ENCODE data around the gene PRR35.

Gene PRR35

GRCh38 chr16:546909-547770 is 13.1 kb upstream of the PRR35 start:
- ChIA-PET POLR2A (no interaction called here), CTCF (no interaction called here)
- peak; percentile 66 for DNase-seq (ENCODE audit: extremely low spot score)
- no peak for TF ChIP-seq ZNF384 (IDR thresholded peaks at IDR 0.05)
- TF ChIP-seq ARNT (IDR thresholded peaks at IDR 0.05): no peak
- TF ChIP-seq PKNOX1 (IDR thresholded peaks at IDR 0.05): no peak; the same call in 1 of the 2 replicates
- no peak for TF ChIP-seq BHLHE40 (IDR thresholded peaks at IDR 0.05; ENCODE audit: borderline replicate concordance)
- TF ChIP-seq TARDBP (IDR thresholded peaks at IDR 0.05): no peak
- no peak for TF ChIP-seq FOXK2 (IDR thresholded peaks at IDR 0.05)
- TF ChIP-seq LEF1 (IDR thresholded peaks at IDR 0.05; ENCODE audit: borderline replicate concordance): no peak
- no peak for TF ChIP-seq FOXM1 (IDR thresholded peaks at IDR 0.05; ENCODE audit: borderline replicate concordance)
- no peak for TF ChIP-seq ELF4 (IDR thresholded peaks at IDR 0.05)
- no peak for TF ChIP-seq SUZ12 (IDR thresholded peaks at IDR 0.05)
- no peak for TF ChIP-seq NFRKB (IDR thresholded peaks at IDR 0.05)
- no peak for TF ChIP-seq SP1 (IDR thresholded peaks at IDR 0.05)
- no peak for TF ChIP-seq FOXA1 (IDR thresholded peaks at IDR 0.05)
- TF ChIP-seq HDGF (IDR thresholded peaks at IDR 0.05; ENCODE audit: borderline replicate concordance): no peak
- no peak for TF ChIP-seq CTBP1 (IDR thresholded peaks at IDR 0.05; ENCODE audit: borderline replicate concordance)

GRCh38 chr16:548586-548985 is 11.6 kb upstream of the PRR35 start:
- POLR2A ChIA-PET: no interaction called here
- DNase-seq (ENCODE audit: extremely low spot score): no peak
- CTCF ChIA-PET: no interaction called here
- no peak for TF ChIP-seq BHLHE40 (IDR thresholded peaks at IDR 0.05; ENCODE audit: borderline replicate concordance)
- TF ChIP-seq SP1 (IDR thresholded peaks at IDR 0.05): no peak
- no peak for TF ChIP-seq SUZ12 (IDR thresholded peaks at IDR 0.05)
- no peak for TF ChIP-seq FOXA1 (IDR thresholded peaks at IDR 0.05)
- TF ChIP-seq PKNOX1 (IDR thresholded peaks at IDR 0.05): no peak
- no peak for TF ChIP-seq TARDBP (IDR thresholded peaks at IDR 0.05)

- CTCF ChIA-PET: no interaction called here
- DNase-seq (ENCODE audit: extremely low spot score): no peak
- TF ChIP-seq ZNF384 (IDR thresholded peaks at IDR 0.05) (no peak), PKNOX1 (IDR thresholded peaks at IDR 0.05) (no peak), FOXM1 (IDR thresholded peaks at IDR 0.05; ENCODE audit: borderline replicate concordance) (no peak), SP1 (IDR thresholded peaks at IDR 0.05) (no peak), CTBP1 (IDR thresholded peaks at IDR 0.05; ENCODE audit: borderline replicate concordance) (no peak), NFRKB (IDR thresholded peaks at IDR 0.05) (no peak), TARDBP (IDR thresholded peaks at IDR 0.05) (no peak), BHLHE40 (IDR thresholded peaks at IDR 0.05; ENCODE audit: borderline replicate concordance) (no peak), SUZ12 (IDR thresholded peaks at IDR 0.05) (no peak), HDGF (IDR thresholded peaks at IDR 0.05; ENCODE audit: borderline replicate concordance) (no peak), L3MBTL2 (conservative IDR thresholded peaks at IDR 0.05) (no peak), FOXA1 (IDR thresholded peaks at IDR 0.05) (no peak), LEF1 (IDR thresholded peaks at IDR 0.05; ENCODE audit: borderline replicate concordance) (no peak)
- POLR2A ChIA-PET: no interaction called here
These were observed 10.5 kb upstream of the PRR35 start for GRCh38 chr16:549544-550263.

- TF ChIP-seq ELF4 (IDR thresholded peaks at IDR 0.05): no peak
- no peak for TF ChIP-seq SUZ12 (IDR thresholded peaks at IDR 0.05)
- no peak for TF ChIP-seq HDGF (IDR thresholded peaks at IDR 0.05; ENCODE audit: borderline replicate concordance)
- no peak for TF ChIP-seq ARNT (IDR thresholded peaks at IDR 0.05)
- TF ChIP-seq FOXM1 (IDR thresholded peaks at IDR 0.05; ENCODE audit: borderline replicate concordance): no peak
- no peak for TF ChIP-seq FOXK2 (IDR thresholded peaks at IDR 0.05)
- TF ChIP-seq BHLHE40 (IDR thresholded peaks at IDR 0.05; ENCODE audit: borderline replicate concordance): no peak
- TF ChIP-seq FOXA1 (IDR thresholded peaks at IDR 0.05): no peak
- TF ChIP-seq ZNF384 (IDR thresholded peaks at IDR 0.05): no peak
- ChIA-PET POLR2A (no interaction called here), CTCF (no interaction called here)
- no peak for DNase-seq (ENCODE audit: extremely low spot score)
These were observed 9.0 kb upstream of the PRR35 start for GRCh38 chr16:551210-551609.

GRCh38 chr16:552171-552570 is 8.0 kb upstream of the PRR35 start:
- ChIA-PET CTCF (no interaction called here), POLR2A (no interaction called here)

More at GRCh38 chr16:552171-552570, 8.0 kb upstream of the PRR35 start:
- TF ChIP-seq ZNF384 (IDR thresholded peaks at IDR 0.05): no peak
- TF ChIP-seq HDGF (IDR thresholded peaks at IDR 0.05; ENCODE audit: borderline replicate concordance): no peak
- no peak for TF ChIP-seq FOXA1 (IDR thresholded peaks at IDR 0.05)
- no peak for TF ChIP-seq FOXK2 (IDR thresholded peaks at IDR 0.05)
- no peak for TF ChIP-seq SUZ12 (IDR thresholded peaks at IDR 0.05)
- TF ChIP-seq FOXM1 (IDR thresholded peaks at IDR 0.05; ENCODE audit: borderline replicate concordance): no peak
- no peak for TF ChIP-seq PKNOX1 (IDR thresholded peaks at IDR 0.05)
- TF ChIP-seq LEF1 (IDR thresholded peaks at IDR 0.05; ENCODE audit: borderline replicate concordance): no peak
- TF ChIP-seq TARDBP (IDR thresholded peaks at IDR 0.05): no peak
- TF ChIP-seq CTBP1 (IDR thresholded peaks at IDR 0.05; ENCODE audit: borderline replicate concordance): no peak
- DNase-seq (ENCODE audit: extremely low spot score): no peak
